Lower lobe of right lung (tissue), 2 donors: Measurements from ENCODE around the gene TTLL1. TPM values are rescaled to one million over a fixed set of nuclear protein-coding genes. Genes with fewer than 3 reads are reported as not detected.

Experiments
- ATAC-seq, 2 donors: fragments of 200-7000 bp; cut with Tn5 transposase; one replicate each; pipeline ENCODE4 v1.9.1; 2020 to 2022; ENCODE audit warnings: mild to moderate bottlenecking in 2 of 2, moderate library complexity in 2 of 2
- DNase-seq: peaks from one replicate; pipeline ENCODE4 v3.0.0-alpha.2; 2020
- H3K27ac ChIP-seq: fragments of 200-600 bp; one replicate; pipeline ENCODE4 v1.8.0; 2022
- H3K27me3 ChIP-seq: fragments of 200-600 bp; one replicate; pipeline ENCODE4 v1.8.0; 2022; ENCODE audit warnings: low read depth
- H3K36me3 ChIP-seq: fragments of 200-600 bp; one replicate; pipeline ENCODE4 v1.8.0; 2022; ENCODE audit warnings: mild to moderate bottlenecking
- H3K4me1 ChIP-seq: fragments of 200-600 bp; one replicate; pipeline ENCODE4 v1.8.0; 2022
- H3K4me3 ChIP-seq: fragments of 200-600 bp; one replicate; pipeline ENCODE4 v1.8.0; 2022; ENCODE audit warnings: mild to moderate bottlenecking
- H3K9me3 ChIP-seq: fragments of 200-600 bp; one replicate; pipeline ENCODE4 v1.8.0; 2022
- CTCF ChIP-seq: fragments of 200-600 bp; IDR thresholded peaks from one replicate; pipeline ENCODE4 v1.8.0; 2022; ENCODE audit warnings: antibody characterized with exemption, mild to moderate bottlenecking
- intact Hi-C: fragments of 100-400 bp; cut with DNase I; formaldehyde crosslinking; loops from one replicate; pipeline ENCODE4 v1.11.0; 2022
- total RNA-seq: library from RNA; stranded (reverse); fragmentation: NEBNext Ultra II Directional; extraction: Animal tissue kit (Norgen Biotek cat#: 25700); gene quantifications from one replicate; pipeline ENCODE4 v1.2.1, GENCODE V29; 2021
- donor health status: DM: no; HTN: yes; CAD: no; lungs with severe emphysema.

Gene TTLL1
- total RNA-seq, 1 donor from 2014 or later = 5.4 TPM

DNA sequence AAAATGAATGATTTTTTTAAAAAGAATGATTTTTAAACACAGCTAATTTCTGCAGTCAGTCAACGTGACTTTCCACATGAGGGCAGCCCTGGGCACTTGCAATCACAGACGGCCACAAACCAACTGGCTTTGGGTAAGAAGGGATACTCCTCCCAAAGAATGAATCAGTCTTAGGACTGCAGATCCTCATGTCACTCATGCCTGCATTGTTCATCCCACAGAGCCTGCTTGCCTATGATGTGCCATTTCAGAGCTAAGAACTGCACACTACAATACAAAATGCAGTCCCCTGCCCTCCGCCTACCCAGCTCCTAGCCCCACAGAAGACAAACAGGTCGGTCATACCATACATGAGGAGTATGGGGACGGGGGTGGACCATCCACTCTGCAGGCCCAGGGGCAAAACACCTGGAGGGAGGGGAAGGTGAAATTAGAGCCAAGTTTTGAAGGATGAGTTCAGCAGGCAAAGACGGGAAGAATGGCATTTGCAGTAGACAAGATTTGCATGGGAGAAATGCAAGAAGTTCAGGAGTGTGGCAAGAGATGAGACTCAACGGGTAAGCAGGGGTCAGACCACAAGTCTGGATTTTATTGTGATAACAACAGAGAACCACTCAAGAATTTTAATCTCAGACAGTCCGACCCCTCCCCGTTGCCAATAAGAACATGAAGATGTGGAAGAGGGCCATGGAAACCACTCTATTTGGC lies 98.9 kb downstream of the TTLL1 start:
- ATAC-seq (peak in 1 of 2 donors; percentile 23), DNase-seq (no peak)
- H3K4me3 ChIP-seq = no peak overlapping the region
- H3K27me3 ChIP-seq = no peaks in the 10 kb centered on the region
- no peaks in the 10 kb centered on the region for H3K36me3 ChIP-seq
- no peak overlapping the region for H3K27ac ChIP-seq
- no peaks in the 10 kb centered on the region for H3K9me3 ChIP-seq
- peak; percentile 14 for TF ChIP-seq CTCF
- peaks cover 59% of the 10 kb centered on the region for H3K4me1 ChIP-seq
- intact Hi-C loops = no loop called here

Other genes starting within 250 kb of the TTLL1 start
- 39.9 TPM for gene ARFGAP3, start 232.1 kb downstream of the TTLL1 start, total RNA-seq
- 104 TPM for gene PACSIN2, start 74.2 kb downstream of the TTLL1 start, total RNA-seq
- 1.6 TPM for gene BIK, start 21.4 kb upstream of the TTLL1 start, total RNA-seq
- 11.7 TPM for gene MCAT, start 54.0 kb upstream of the TTLL1 start, total RNA-seq
- gene TSPO, start 62.2 kb upstream of the TTLL1 start, total RNA-seq = 294 TPM
- 21.6 TPM for gene TTLL12, start 97.7 kb upstream of the TTLL1 start, total RNA-seq